NCI-H2107 (cell line): ENCODE results near the gene ARHGEF5.
"Not testable (repeated sequence)": the region's sequence is repeated elsewhere in the genome, so short reads cannot be mapped to it uniquely, and the experiment has no call there.

Source experiments
- DNase-seq: peaks from one replicate; lab custom pipeline; 2025; lab: John Stamatoyannopoulos, UW

The ARHGEF5 gene

DNA sequence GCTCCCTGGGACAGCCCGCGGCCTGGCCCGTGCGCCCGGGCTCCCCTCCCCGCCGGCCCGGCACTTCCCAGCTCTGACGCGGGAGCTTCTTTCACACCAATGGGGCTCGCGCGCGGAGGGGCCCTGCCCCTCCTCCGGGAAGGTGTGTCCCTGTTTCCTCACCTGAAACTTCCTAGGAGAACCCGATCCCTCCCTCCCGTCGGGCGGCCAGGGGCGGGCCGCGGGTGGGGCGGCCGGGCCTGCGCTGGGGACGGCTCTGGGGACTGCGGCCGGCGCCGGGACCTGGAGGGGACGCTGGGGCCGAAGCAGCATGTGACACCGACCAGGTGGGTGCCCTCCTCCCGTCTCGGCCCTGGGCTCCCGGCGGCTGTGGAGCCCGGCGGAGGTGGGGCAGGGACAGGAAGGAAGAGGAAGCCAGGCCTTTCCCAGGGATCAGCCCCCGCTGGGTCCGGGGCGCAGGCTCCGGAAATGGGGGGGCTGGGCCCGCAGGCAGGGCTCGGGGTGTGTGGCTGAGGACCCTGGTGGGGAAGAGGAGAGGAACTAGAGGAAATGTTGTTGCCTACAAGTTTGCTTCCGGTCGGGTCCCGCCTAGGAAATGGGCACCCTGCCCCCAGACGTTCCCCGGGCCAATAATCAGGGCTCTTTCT lies at the start of gene ARHGEF5:
Gene ARHGEF5, plus strand, starts transcription at position 227 of the 647 bp plus-strand sequence. CDS start 7,268 bp downstream, outside the sequence.
- DNase-seq: not testable (repeated sequence)

GRCh38 chr7:144309702-144310101 lies 45.5 kb upstream of the ARHGEF5 start:
- not testable (repeated sequence) for DNase-seq

DNA sequence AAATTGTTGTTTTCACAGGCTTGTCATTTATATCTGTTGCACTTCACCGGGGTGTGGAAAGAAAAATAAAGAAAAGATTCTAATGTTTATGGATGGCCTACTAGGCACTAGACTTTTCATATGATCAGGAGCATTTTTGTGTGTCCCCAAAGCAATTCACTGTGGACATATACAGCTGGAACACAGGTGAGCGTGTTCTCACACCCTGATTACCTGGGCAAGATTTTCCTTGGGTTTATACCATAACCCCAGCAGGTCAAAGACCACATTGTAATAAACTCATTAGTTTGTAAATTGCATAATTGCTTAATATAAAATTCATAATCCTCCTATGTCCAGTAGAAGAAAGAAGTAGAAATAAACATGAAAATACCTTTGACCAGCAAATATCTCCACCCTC lies 44.0 kb upstream of the ARHGEF5 start:
- not testable (repeated sequence) for DNase-seq

GRCh38 chr7:144311872-144312469 lies 43.2 kb upstream of the ARHGEF5 start, which contains the start of gene OR2A1:
Gene OR2A1 (plus strand): TSS chr7:144312419. CDS start chr7:144318125, 5,706 bp downstream.
- DNase-seq: not testable (repeated sequence)

DNA sequence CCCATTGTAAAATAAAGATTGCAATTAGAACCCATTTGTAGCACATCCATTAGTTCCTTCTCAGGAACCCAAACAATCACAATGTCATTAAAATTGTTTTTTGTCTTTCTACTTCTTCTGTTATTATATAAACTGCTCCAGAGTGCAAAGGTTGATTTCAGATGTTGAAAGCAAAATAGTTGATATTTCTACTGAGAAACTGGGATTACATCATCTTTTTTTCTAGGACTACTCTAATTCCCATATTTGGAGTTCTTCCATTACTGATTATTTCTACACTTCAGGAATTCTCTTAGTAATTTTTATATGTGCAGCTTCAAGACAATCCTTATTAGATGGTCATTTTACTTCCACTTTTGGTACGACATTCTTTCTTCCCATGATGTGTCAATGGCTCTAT lies 37.7 kb upstream of the ARHGEF5 start:
- DNase-seq: not testable (repeated sequence)

DNA sequence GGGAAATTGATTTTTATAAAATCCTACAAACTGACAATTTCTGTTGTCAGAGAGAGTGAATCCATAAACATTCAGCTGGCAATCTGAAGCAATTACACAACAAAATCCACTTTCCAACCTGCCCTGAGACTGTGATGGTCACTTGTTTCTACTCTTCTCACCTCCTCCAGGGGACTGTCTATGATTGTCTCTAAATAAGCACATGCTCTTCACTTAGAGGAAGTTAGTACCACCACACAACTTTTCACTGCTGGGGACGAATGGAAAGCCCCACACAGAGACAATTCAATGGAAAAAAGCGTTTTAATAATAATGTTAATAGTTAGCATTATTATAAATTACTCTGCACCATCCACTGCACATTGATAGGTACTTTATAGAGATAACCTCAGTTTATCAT lies 35.7 kb upstream of the ARHGEF5 start:
- not testable (repeated sequence) for DNase-seq

DNA sequence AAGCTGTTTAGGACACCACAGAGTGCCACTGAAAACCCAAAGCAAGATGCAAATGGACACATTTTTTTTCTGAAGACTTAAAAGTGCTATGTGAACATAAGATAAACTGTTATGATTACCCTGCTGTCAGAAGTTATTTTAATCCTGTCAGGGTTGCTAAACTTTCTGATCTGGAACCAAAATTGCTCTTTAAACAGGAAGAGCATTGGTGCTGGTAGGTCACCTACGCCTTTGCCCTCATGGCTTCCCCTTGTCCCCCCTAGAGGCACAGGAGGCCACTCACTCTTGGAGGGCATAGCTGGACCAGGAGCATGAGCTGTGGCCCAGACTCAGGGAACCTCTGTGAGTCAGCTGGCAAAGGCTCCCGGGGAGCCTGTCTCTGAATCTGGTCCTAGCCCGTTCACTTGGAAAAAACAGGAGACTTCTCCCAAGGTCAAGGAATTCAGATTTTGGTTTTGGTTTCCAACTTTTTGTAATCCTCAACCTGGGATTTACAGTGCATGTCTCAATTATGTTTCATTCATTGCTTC lies 33.5 kb upstream of the ARHGEF5 start:
- DNase-seq: not testable (repeated sequence)

- not testable (repeated sequence) for DNase-seq
Observed at GRCh38 chr7:144323359-144323758, 31.8 kb upstream of the ARHGEF5 start.

GRCh38 chr7:144325868-144326267 lies 29.3 kb upstream of the ARHGEF5 start:
- DNase-seq: not testable (repeated sequence)

GRCh38 chr7:144330044-144330443 lies 25.2 kb upstream of the ARHGEF5 start:
- DNase-seq: not testable (repeated sequence)

DNA sequence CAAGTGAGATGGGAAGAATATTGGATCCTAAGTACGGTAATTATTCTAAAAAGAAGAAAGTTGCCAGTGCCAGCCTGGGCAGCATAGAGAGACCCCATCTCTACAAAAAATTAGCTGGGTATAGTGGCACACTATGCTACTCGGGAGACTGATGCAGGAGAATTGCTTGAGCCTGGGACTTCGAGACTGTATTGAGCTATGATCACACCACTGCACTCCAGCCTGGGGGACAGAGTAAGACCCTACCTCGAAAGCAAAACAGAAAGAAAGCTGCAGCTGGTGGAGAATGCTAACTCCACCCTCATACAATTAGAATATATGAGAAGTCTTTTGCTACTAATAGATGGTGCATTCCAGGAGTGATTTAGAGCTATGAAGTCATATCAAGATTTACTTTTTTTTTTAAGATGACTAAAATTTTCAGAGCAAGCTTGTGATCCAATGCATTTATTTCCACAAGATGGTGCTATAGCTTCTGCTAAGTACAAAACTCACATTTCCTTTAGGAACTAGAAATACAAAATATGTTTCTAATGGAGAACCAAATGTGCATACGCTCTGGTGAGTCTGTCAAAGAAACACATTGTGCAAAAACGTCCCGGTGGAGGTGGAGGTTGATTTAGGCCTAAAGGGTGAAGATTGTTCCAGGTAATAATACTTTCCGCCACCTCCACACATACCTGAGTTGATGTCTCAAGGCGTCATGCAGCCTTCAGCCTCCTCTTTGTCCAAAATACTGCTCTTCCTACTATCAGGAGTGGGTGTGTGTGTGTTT lies 23.8 kb upstream of the ARHGEF5 start:
- DNase-seq: not testable (repeated sequence)

DNA sequence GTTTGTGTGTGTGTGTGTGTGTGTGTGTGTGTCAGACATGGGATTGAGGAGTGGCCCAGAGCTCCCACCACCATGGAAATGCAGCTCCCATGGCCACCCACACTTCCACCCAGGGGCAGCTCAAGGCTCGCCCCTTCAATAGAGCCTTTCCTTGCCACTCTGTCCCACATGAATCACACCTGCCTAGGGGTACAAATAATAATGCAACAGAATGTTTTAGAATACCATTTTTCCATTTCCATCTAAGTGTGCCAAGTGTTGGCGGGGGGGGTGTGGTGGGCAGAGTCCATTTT lies 23.3 kb upstream of the ARHGEF5 start:
- DNase-seq: not testable (repeated sequence)

DNA sequence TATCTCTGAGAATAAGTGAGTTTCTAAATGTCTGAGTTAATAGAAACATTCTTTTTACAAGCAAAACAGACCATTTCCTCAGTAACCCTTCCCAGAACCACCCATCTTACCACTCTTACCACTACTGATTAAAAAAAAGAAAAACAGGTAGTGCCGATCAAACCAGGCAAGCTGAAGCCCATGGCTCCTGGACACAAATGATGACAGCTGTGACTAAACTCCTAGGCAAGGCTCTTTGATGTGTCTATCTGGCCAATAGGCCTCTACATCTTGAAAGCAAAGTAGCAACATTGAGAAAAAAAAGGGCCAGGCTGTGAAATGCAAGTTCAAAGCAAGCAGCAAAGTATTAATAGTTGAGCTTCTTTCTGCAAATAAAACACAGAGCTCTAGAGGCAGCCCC lies 6.6 kb upstream of the ARHGEF5 start:
- not testable (repeated sequence) for DNase-seq

- DNase-seq: not testable (repeated sequence)
Observed at GRCh38 chr7:144351667-144352066, 3.5 kb upstream of the ARHGEF5 start.

DNA sequence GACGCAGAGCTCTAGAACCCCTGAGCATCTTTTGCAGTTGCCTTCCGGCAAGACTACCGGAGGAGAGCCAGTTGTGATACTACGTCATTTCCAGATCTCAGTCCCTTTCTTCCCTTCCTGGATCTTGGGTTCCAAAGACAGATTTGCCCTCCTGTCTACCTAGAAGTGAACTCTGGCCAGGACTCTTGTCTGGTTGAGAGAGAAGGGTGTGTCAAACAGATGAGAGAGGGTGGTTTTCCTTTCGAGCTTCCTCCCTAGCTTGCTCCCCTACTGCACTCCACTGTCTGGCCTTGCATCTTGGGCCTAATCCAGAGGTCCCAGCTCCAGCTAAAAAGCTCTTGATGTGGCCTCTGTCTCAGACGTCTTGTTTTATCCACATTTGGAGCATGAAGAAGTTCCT lies 983 bp downstream of the ARHGEF5 start:
- DNase-seq: not testable (repeated sequence)

GRCh38 chr7:144356860-144357259 lies 1.7 kb downstream of the ARHGEF5 start:
- not testable (repeated sequence) for DNase-seq

- DNase-seq: not testable (repeated sequence)
Observed at GRCh38 chr7:144362061-144362460, 6.9 kb downstream of the ARHGEF5 start.

- not testable (repeated sequence) for DNase-seq
Observed at GRCh38 chr7:144365523-144365922, 10.3 kb downstream of the ARHGEF5 start.

- DNase-seq: not testable (repeated sequence)
Observed at GRCh38 chr7:144367250-144367649, 12.0 kb downstream of the ARHGEF5 start.

DNA sequence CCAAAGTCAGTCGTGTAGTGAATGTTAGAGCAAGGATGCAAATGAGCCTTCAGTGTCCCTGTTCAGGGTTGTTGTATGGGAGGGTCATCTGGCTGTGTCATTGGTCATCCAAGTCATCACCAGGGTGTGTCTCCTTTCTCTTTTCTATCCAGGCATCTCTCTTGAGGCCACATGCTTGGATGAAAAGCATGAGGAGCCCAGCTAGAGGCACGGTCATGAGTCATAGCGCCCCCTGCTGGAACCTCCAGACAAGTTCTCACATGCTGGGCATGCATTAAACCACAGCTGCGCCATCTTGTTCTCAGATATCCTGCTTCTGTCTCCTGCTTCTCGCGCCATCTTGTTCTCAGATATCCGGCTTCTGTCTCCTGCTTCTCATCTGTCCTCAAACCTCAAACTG lies 14.0 kb downstream of the ARHGEF5 start:
- not testable (repeated sequence) for DNase-seq

DNA sequence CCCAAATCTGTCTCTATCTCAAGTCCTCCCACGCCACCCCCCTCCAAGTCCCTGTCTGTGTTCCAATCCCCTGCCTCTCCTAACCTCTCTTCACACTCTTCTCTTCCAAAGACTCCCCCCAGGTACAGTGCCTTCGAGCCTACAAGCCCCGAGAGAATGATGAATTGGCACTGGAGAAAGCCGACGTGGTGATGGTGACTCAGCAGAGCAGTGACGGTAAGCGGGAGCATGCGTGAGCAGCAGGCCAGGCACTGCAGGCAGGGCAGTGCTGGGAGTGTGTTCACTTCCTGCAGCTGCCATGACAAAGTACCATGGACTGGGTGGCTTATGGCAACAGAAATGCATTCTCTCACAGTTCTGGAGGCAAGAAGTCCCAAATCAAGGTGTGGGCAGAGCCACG lies 23.4 kb downstream of the ARHGEF5 start:
- no peak for DNase-seq

DNA sequence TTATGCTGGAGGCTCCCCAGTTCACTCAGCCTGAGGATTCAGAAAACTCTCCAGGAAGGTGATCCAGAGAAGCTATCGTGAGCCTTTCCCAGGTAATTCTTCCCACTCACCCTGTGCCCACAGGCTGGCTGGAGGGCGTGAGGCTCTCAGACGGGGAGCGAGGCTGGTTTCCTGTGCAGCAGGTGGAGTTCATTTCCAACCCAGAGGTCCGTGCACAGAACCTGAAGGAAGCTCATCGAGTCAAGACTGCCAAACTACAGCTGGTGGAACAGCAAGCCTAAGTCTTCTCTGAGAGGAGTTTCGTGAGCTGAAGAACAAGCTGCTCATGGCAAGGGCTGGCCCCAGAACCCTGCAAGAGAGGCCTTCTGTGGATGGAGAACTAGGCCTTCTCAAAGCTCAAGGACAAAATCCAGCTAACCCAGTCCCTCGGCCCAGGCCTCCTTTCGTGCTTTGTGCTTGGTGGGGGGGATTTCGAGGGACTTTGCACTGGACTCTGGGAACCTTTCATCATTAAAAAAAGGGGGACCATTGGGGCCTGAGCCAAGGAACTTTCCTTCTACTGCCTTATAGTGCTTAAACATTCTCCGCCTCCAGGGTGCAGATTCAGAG lies 24.7 kb downstream of the ARHGEF5 start:
- no peak for DNase-seq
